IPS DF 6.9 (cell line): ENCODE data around the gene GJD2.

Source experiments
- DNase-seq: peaks from one replicate; pipeline ENCODE4 v3.0.0-alpha.2; 2013; ENCODE audit warnings: low read depth, low spot score
- H3K27ac ChIP-seq: one replicate; pipeline ENCODE4 v1.5.1; 2013; ENCODE audit warnings: low read length, control low read depth
- H3K27me3 ChIP-seq: 2 replicates; pipeline ENCODE4 v1.6.1; 2013; ENCODE audit warnings: mild to moderate bottlenecking, low read length; ENCODE audit not compliant: control insufficient read depth, insufficient read depth
- H3K36me3 ChIP-seq: 2 replicates; pipeline ENCODE4 v1.6.1; 2013; ENCODE audit warnings: low read length; ENCODE audit not compliant: control insufficient read depth, insufficient read depth
- H3K4me1 ChIP-seq: 2 replicates; pipeline ENCODE4 v1.6.1; 2013; ENCODE audit warnings: low read length; ENCODE audit not compliant: control insufficient read depth, insufficient read depth
- H3K4me3 ChIP-seq: 2 replicates; pipeline ENCODE4 v1.5.1; 2013; ENCODE audit warnings: mild to moderate bottlenecking, low read length
- H3K9me3 ChIP-seq: 2 replicates; pipeline ENCODE4 v1.6.1; 2013; ENCODE audit warnings: low read length, inconsistent platforms; ENCODE audit not compliant: control insufficient read depth, insufficient read depth
- WGBS: extraction: QIAGEN DNeasy Blood & Tissue Kit; methylation state at CpG from one replicate; pipeline ENCODE4 v1.1.7; 2013; ENCODE audit warnings: mixed read lengths, missing lambda C conversion rate; ENCODE audit not compliant: insufficient read length, insufficient coverage; 5-methylcytosine and 5-hydroxymethylcytosine counted together

The GJD2 gene

GRCh38 chr15:34793901-34794300 lies 39.1 kb upstream of the GJD2 start:
- peaks cover 4% of the 10 kb centered on the region for H3K4me1 ChIP-seq
- H3K9me3 ChIP-seq = no peaks in the 10 kb centered on the region
- no peak overlapping the region for H3K4me3 ChIP-seq
- 0 out of 2 replicates have a peak, but pooled peaks cover 3% of the 10 kb centered on the region for H3K36me3 ChIP-seq
- WGBS = no CpG with 5 or more reads among the region's 2 CpGs
- H3K27ac ChIP-seq = no peak overlapping the region
- peaks cover 2% of the 10 kb centered on the region; the same call in 1 of the 2 replicates for H3K27me3 ChIP-seq
- DNase-seq = no peak

- H3K9me3 ChIP-seq = no peaks in the 10 kb centered on the region
- no CpG with 5 or more reads among the region's 9 CpGs for WGBS
- H3K4me3 ChIP-seq = no peak overlapping the region
- H3K36me3 ChIP-seq = 0 out of 2 replicates have a peak, but pooled peaks cover 3% of the 10 kb centered on the region
- peaks cover 4% of the 10 kb centered on the region for H3K4me1 ChIP-seq
- peaks cover 2% of the 10 kb centered on the region; the same call in 1 of the 2 replicates for H3K27me3 ChIP-seq
- H3K27ac ChIP-seq = no peak overlapping the region
- no peak for DNase-seq
Measured at GRCh38 chr15:34793071-34793470, 38.3 kb upstream of the GJD2 start.

GRCh38 chr15:34791701-34792100 lies 36.9 kb upstream of the GJD2 start:
- H3K4me1 ChIP-seq = peaks cover 4% of the 10 kb centered on the region
- peaks cover 2% of the 10 kb centered on the region; the same call in 1 of the 2 replicates for H3K27me3 ChIP-seq
- H3K9me3 ChIP-seq = no peaks in the 10 kb centered on the region
- no peak overlapping the region for H3K27ac ChIP-seq
- H3K4me3 ChIP-seq = no peak overlapping the region
- no peak for DNase-seq
- no CpG with 5 or more reads among the region's 3 CpGs for whole genome bisulfite sequencing
- H3K36me3 ChIP-seq = 0 out of 2 replicates have a peak, but pooled peaks cover 3% of the 10 kb centered on the region

GRCh38 chr15:34790121-34790520 lies 35.3 kb upstream of the GJD2 start:
- Histone ChIP-seq H3K4me1 (peaks cover 4% of the 10 kb centered on the region), H3K27ac (no peak overlapping the region), H3K9me3 (no peaks in the 10 kb centered on the region), H3K4me3 (no peak overlapping the region), H3K36me3 (0 out of 2 replicates have a peak, but pooled peaks cover 3% of the 10 kb centered on the region), H3K27me3 (peaks cover 2% of the 10 kb centered on the region; the same call in 1 of the 2 replicates)
- DNase-seq = no peak
- no CpG with 5 or more reads among the region's 6 CpGs for WGBS

GRCh38 chr15:34789326-34789725 lies 34.5 kb upstream of the GJD2 start:
- H3K4me1 ChIP-seq = no peaks in the 10 kb centered on the region
- no peaks in the 10 kb centered on the region for H3K9me3 ChIP-seq
- 0 out of 2 replicates have a peak, but pooled peaks cover 3% of the 10 kb centered on the region for H3K36me3 ChIP-seq
- no peaks in the 10 kb centered on the region for H3K27me3 ChIP-seq
- no peak overlapping the region for H3K27ac ChIP-seq
- WGBS = no CpG with 5 or more reads among the region's 7 CpGs
- no peak for DNase-seq
- no peak overlapping the region for H3K4me3 ChIP-seq

- Histone ChIP-seq H3K27ac (no peak overlapping the region), H3K27me3 (no peaks in the 10 kb centered on the region), H3K9me3 (no peaks in the 10 kb centered on the region), H3K4me3 (no peak overlapping the region), H3K36me3 (no peaks in the 10 kb centered on the region), H3K4me1 (no peaks in the 10 kb centered on the region)
- DNase-seq = no peak
- no CpG with 5 or more reads among the region's 2 CpGs for whole genome bisulfite sequencing
Measured at GRCh38 chr15:34786206-34786605, 31.4 kb upstream of the GJD2 start.

- H3K9me3 ChIP-seq = no peaks in the 10 kb centered on the region
- H3K36me3 ChIP-seq = no peaks in the 10 kb centered on the region
- no peak for DNase-seq
- H3K4me1 ChIP-seq = no peaks in the 10 kb centered on the region
- H3K27ac ChIP-seq = no peak overlapping the region
- H3K4me3 ChIP-seq = no peak overlapping the region
- no peaks in the 10 kb centered on the region for H3K27me3 ChIP-seq
Measured at GRCh38 chr15:34783991-34784390, 29.2 kb upstream of the GJD2 start.

GRCh38 chr15:34783431-34783830 lies 28.6 kb upstream of the GJD2 start:
- Histone ChIP-seq H3K27ac (no peak overlapping the region), H3K27me3 (no peaks in the 10 kb centered on the region), H3K36me3 (no peaks in the 10 kb centered on the region), H3K4me1 (no peaks in the 10 kb centered on the region), H3K9me3 (no peaks in the 10 kb centered on the region), H3K4me3 (no peak overlapping the region)
- no CpG with 5 or more reads among the region's 2 CpGs for WGBS
- no peak for DNase-seq

GRCh38 chr15:34782901-34783300 lies 28.1 kb upstream of the GJD2 start:
- H3K36me3 ChIP-seq = no peaks in the 10 kb centered on the region
- WGBS = no CpG with 5 or more reads among the region's 3 CpGs
- no peaks in the 10 kb centered on the region for H3K4me1 ChIP-seq
- H3K9me3 ChIP-seq = no peaks in the 10 kb centered on the region
- no peak for DNase-seq
- H3K27me3 ChIP-seq = no peaks in the 10 kb centered on the region
- no peak overlapping the region for H3K27ac ChIP-seq
- H3K4me3 ChIP-seq = no peak overlapping the region

- H3K27ac ChIP-seq = no peak overlapping the region
- WGBS = no CpG with 5 or more reads among the region's 2 CpGs
Measured at GRCh38 chr15:34780725-34781124, 25.9 kb upstream of the GJD2 start.

GRCh38 chr15:34776606-34777105 lies 21.9 kb upstream of the GJD2 start:
- H3K27me3 ChIP-seq = no peaks in the 10 kb centered on the region
- no peaks in the 10 kb centered on the region; the same call in 1 of the 2 replicates for H3K4me1 ChIP-seq
- no CpG with 5 or more reads among the region's 2 CpGs for WGBS
- H3K27ac ChIP-seq = no peak overlapping the region
- no peak for DNase-seq
- H3K36me3 ChIP-seq = no peaks in the 10 kb centered on the region
- no peaks in the 10 kb centered on the region for H3K9me3 ChIP-seq
- no peak overlapping the region for H3K4me3 ChIP-seq

More at GRCh38 chr15:34780725-34781124, 25.9 kb upstream of the GJD2 start:
- H3K36me3 ChIP-seq = no peaks in the 10 kb centered on the region
- no peaks in the 10 kb centered on the region for H3K9me3 ChIP-seq
- no peaks in the 10 kb centered on the region for H3K27me3 ChIP-seq
- no peak for DNase-seq
- no peaks in the 10 kb centered on the region for H3K4me1 ChIP-seq
- H3K4me3 ChIP-seq = no peak overlapping the region
